Fibroblast of skin of back (primary cell): Measurements from ENCODE around the gene MCM5.
"Not testable (repeated sequence)": the region's sequence is repeated elsewhere in the genome, so short reads cannot be mapped to it uniquely, and the experiment has no call there.

Experiments used
- DNase-seq: peaks from one replicate; pipeline ENCODE4 v3.0.0-alpha.2; 2013

MCM5 gene

DNA sequence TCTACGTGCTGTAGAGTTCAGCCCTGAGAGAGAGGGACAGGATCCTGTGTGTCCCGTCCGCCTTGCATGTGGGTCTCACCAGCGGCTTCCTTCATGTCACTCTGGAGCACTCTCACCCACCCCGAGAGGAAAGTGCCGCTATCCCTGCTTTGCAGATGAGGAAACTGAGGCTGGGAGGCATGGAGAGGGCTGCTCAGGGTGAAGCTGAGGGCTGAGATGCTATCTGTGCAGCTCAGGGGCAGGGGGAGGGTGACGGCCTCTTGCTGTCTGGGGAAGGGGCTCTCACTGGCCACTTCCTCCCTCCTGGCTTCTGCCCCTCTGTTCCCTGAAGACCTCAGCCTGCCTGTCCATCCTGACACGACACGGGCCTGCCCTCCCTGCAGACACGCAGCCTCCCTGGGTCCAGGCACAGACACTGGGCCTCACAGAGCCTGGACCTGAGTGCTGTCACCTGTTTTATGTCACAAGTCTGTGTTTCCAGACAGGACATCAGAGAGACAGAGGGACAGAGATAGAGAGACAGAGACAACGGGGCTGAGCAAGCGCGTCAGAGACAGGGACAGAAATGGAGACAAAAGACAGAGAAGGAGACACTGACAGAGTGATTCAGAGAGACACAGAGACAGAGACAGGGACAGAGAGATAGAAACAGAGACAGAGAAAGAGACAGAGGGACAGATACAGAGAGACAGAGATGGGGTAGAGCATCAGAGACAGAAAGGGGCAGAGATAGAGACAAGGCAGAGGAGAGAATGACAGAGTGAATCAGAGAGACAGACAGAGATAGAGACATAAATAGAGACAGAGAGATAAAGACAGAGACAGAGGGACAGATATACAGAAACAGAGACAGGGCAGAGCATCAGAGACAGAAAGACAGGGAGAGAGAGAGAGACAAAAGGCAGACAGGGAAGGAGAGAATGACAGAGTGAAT lies 53.1 kb downstream of the MCM5 start:
- DNase-seq: no peak

DNA sequence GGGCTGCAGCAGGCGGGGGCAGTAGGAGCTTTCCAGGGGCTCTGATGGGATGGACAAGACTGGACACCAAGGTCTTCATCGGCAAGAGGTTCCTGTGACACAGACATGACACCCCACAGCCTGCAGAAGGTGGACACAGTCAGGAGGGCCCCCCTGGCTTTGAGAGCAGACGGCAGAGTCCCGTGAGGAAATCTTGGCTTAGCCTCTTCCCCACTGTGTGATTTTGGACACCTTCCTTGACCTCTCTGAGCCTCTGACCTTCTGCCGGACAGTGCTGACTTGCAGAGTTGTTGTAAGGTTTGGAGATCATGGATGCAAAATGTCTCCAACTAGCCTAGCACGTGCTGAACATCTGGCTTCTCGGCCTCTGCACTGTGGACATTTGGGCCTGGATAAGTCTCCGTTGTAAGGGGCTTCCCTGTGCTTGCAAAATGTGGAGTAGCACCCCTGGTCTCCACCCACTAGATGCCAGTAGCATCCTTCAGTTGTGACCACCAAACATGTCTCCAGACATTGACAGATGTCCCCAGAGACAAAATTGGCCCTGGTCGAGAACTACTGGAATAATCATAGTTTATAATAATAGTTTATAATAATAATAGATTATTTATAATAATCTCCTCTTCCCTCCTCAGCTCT lies 54.6 kb downstream of the MCM5 start:
- no peak for DNase-seq

DNA sequence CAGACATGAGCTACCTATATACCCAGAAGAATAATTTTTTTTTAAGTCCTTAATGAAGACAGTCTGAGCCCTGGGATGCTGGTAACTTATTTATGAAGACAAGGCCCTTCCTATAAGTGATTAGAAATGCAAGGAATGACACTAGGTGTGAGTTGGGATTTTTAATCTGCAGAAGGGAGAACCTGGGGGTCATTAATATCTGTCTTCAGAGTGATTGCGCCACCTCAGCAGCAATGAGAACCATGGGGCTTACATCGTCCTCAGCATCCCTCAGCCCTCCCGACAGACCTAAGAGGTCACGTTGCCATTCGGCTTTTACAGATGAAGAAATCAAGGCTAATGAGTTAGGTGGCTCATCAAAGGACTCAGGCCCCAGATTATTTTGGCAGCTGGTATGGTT lies 55.6 kb downstream of the MCM5 start:
- DNase-seq: no peak

DNA sequence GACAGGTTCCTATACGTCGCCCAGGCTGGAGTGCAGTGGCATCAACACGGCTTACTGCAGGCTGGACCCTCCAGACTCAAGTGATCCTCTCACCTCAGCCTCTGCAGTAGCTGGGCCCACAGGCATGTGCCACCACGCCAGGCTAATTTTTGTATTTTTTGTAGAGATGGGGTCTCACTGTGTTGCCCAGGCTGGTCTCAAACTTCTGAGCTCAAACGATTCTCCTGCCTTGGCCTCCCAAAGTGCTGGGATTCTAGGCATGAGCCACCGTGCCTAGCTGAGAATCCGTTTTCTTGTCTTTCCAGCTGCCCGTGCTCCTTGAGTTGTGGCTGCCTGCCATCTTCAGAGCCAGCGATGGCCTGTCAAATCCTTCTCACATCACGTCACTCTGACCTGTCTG lies 56.8 kb downstream of the MCM5 start:
- no peak for DNase-seq

DNA sequence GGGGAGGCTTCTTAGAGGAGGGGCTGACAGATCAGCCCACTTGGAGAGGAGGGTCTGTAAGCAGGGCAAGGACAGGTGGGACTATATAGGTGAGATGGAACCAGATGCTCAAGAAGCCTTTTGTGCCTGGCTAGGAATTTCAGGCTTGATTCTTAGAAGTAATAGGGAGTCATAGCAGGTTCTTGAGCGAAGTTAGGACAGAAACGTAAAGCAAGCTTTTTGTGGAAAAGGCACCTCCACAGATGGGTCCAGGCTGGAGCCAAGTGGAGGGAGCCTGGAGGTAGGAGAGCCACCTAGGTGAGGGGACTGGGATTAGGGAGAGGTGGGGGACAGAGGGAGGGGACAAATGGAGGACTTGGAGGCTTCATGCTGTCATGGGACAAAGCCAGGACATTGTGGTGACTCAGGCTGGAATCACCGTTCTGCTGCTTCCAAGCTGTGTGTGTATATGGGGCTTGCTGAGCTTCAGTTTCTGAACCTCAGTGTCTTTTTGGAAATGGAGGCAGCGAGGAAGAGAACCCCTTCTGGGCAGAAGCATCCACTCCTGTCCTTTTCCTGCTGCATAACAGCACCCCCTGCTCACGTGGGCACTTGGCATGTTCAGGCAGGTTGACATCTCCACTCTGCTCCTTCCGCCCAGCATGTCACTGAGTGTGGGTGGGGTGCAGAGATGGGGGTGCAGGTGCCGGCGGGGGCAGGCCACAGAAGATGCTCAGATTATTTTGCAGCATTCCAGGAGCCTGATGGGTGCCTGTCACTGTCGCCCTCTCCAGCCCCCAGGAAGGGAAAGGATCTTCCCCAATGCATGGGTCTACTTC lies 58.0 kb downstream of the MCM5 start:
- DNase-seq: no peak

DNA sequence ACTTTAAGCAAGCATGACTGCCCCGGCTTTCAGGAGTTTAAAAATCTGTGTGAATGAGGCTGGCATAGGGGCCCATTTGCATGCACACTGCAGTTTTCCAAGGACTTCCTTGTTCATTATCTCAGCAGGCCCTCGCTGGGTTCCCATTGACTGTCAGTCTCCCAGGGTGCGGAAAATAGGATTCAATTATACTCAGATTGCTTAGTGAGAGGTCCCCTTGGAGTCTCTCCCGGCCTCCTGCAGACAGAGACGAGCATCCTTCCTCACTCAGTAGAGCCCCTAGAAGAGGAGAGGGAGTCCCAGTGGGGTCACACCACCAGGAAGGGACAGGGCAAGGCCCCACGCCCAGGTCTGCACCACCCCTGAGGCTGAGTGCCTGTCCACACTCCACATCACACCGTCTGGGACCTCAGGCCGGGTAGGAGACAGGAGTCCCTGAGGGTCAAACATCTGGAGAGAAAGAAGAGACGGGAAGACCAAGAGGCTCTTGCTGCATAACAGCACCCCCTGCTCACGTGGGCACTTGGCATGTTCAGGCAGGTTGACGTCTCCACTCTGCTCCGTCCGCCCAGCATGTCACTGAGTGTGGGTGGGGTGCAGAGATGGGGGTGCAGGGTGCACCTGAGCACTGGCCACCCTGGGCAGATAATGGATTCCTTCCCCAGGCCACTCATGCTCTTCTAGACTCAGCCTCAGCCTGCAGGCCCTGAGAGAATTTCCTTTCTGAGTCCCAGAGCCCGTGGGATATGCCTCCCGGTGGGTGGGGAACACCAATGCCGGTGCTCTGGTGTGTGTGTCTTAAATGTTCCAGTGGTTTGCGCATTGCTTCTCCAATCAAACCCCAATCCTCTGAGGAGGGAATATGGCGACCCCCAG lies 58.8 kb downstream of the MCM5 start:
- DNase-seq: no peak

DNA sequence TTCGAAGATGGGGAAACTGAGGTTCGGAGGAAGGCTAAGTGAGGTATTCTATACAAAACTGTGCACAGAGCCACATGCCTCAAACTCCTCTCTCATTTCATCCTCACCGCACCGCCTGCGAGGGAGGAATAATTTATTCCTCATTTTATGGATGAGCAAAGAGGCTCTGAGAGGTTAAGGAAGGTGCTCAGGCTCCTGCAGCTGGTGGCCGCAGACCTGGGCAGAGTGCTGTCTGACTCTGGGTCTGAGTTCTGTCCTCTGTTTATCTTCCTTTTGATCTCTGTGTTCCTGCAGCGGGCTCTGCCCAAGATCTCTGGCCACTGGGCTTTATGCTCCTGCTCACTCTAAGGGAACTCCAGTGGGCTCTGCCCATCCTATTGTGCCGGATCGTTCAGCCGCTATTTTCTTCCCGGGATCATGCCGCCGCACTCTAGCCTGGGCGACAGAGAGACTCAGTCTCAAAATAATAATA lies 59.5 kb downstream of the MCM5 start:
- no peak for DNase-seq

DNA sequence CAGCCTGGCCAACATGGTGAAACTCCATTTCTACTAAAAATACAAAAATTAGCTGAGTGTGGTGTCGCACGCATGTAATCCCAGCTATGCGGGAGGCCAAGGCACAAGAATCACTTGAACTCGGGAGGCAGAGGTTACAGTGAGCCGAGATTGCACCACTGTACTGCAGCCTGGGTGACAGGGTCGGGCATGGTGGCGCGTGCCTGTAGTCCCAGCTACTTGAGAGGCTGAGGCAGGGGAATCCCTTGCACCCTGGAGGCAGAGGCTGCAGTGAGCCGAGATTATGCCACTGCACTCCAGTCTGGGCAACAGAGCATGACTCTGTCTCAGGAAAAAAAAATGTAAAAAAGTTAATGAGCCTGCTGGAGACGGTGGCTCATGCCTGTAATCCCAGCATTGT lies 60.0 kb downstream of the MCM5 start:
- not testable (repeated sequence) for DNase-seq

DNA sequence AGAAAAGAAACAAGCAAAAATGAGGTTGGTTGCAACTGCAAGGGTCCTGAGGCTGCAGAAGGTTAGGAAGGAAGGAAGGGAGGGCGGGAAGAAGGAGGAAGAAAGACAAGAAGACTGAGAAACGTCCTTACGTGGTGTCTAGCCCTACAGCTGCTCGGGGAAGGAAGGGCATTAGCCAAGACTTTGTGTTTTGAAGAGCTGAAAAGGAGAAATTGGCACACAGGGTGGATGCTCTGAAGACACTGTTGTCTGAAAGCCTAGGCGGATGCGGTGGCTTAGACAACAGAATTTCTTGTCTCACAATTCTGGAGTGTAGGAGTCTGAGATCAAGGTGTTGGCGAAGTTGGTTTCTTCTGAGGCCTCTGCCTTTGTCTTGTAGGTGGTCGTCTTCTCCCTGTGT lies 60.7 kb downstream of the MCM5 start:
- DNase-seq: no peak

DNA sequence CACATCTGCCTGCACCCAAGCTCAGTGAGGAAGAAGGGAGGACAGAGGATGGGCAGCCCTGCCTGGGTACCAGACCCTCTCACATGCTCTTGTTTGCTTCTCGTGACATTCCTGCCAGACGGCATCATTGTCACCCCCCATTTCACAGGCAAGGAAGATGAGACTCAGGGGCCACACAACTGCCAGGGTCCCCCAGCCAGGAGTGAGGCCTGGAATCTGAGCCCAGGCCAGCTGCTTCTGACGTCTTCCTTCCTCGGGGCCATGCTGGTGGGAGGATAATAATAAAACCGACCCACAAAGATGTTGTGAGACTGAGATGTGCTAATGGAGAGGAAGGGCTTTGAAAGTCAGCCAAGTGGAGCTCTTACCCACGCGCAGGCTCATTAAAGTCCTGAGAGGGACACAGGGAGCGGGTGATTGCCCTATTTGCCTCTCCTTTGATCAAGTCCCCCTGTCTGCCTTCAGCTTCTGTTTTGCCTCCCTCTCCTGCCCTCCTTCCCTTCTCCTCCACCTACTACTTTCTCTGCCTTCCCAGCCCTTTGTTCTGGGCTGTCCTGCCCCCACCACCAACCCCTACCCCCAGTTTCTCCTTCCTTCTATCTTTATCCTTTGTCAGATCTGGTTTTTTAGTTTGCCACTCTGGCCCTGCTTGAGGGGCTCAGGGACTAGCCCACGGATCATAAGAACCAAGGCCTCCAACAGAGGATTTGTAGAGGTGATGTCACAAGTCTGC lies 62.7 kb downstream of the MCM5 start:
- no peak for DNase-seq

DNA sequence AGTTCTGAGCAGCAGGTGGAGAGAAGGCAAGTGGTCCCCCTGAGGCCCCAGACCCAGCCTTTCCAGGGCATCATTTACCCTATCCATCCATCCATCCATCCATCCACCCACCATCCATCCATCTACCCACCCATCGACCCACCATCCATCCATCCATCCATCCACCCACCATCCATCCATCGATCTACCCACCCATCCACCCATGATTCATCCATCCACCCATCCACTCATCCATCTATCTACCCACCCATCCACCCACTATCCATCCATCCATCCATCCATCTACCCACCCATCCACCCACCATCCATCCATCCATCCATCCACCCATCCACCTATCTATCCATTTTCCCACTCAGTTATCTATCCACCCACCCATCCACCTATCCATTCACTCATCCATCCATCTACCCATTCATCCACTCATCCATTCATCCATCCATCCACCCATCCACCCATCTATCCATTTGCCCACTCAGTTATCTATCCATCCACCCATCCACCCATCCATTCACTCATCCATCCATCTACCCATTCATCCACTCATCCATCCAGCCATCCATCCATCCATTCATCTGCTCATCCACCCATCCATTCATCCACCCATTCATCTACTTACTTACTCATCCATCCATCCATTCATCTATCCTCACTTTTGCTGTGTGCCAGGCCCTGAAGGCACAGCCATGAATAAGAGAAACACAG lies 63.4 kb downstream of the MCM5 start:
- no peak for DNase-seq

DNA sequence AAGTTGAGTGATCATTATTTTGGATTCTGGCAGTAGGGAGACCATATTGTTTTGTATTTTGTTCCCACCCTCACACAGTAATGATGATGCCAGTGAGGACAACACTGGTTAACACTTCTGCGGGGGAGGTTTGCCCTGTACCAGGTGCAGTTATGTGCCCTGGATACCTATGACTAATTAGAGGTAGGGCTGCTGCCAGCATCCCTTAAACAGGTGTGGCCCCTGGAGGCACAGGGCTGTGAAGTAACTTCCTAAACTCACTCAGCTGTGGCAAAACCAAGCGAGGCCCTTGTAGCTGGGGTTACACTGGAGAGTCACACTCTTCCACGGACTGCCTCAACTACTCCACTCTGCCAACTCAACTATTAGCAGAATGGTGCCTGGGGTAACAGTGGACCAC lies 64.5 kb downstream of the MCM5 start:
- DNase-seq: no peak

DNA sequence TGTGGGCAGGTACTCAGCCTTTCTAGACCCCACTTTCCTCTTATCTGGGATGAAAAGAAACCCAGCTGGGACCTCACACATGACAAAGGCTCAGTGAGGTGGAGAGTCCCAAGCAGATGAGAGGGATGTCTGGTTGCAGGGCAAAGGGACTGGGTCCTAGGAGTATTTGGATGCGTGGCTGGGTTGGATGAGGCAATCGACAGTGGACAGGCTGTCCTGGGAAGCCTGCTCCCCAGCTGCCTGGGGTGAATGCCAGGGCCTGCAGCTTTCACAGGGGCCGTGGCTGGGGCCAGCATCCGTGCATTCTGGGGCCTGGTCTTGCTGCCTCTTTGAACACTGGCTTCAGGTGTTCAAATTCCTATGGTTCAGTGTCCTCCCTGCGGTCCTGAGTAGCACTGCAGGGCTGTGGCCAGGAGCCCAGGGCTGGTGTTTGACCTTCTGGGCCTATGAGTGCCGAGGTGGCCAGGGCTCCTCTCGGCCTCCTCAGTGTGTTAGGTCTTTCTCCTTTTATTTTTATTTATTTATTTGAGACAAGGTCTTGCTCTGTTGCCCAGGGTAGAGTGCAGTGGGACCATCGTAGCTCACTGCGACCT lies 65.3 kb downstream of the MCM5 start:
- no peak for DNase-seq

DNA sequence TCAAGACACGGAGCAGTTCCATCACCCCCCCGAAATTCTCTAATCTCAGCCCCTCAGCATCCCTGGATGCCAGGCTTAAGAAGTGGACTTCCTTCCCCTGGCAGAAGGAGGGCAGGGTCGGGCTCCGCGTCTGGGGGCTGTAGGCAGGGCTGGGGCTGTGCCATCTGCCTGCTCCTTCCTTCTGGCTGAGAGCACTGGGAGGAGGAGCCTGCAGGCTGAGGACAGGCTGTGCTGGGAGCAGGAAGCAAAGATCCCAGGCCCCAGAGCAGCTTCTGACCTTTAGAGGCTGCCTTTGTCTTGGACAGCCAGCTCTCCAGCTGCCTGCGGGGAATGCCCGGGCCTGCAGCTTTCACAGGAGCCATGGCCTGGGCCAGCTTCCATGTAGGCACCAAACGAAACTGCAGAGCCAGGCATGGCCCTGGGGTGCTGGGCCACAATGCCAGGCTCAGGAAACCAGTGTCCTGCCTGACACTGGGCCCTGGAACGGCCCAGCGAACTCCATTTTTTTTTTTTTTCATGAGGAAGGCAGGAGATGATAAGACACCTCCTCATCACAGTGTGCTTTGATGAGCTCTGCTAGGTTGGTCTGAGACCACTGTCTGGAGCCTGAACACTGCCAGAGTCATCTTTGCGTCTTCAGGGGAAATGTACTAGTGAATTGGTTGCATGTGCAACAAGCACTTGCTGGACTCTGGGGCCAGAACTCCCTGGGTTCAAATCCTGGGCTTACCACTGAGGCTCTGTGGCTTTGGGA lies 67.9 kb downstream of the MCM5 start:
- DNase-seq: no peak

DNA sequence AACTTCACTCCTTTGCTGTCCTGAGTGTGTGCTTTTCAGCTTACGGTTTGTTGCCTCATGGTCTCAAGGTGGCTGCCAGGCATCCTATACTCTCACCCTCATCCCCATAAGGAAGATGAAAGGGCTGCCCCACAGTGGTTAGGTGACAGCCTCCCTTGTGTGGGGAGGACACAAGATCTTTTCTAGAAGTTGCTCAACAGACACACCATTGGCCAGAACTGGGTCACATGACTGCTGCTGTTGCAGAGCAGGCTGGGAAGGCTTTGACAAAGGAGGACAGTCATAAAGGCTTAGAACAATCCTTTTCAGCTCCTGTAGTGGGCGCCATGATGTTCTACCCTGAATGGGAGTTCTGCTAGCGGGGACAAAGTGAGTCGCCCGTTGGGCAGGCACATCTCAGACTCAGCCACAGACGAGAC lies 71.0 kb downstream of the MCM5 start:
- DNase-seq: peak; percentile 44

DNA sequence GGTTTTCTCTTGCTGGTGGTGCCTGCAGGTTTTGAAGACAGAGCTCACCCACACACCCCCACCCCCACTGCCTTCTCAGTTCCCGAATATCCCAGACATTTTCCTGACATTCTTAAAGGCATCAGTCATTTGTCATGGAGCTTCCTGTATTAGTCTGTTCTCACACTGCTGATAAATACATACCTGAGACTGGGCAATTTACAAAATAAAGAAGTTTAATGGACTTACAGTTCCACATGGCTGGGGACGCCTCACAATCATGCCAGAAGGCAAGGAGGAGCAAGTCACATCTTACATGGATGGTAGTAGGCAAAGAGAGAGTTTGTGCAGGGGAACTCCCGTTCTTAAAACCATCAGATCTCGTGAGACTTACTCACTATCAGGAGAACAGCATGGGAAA lies 71.6 kb downstream of the MCM5 start:
- DNase-seq: peak; percentile 65

DNA sequence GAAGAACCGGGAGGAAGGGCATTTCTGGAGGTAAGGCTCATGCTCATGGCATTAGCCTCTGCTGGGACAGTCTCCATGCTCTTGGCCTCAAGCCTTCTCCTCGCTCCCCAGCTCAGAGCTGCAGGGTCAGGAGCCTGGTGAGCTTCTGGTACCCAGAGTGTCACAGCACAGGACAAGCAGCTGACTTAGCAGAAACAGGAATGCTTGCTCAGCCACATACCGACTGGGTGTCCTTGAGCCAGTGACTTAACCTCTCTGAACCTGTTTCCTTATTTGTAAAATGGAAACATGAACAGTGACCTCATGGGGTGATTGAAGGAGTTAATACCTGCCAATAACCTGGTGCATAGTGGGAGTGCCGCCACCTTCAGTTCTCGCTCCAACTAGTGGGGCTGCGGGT lies 72.5 kb downstream of the MCM5 start:
- DNase-seq: no peak

DNA sequence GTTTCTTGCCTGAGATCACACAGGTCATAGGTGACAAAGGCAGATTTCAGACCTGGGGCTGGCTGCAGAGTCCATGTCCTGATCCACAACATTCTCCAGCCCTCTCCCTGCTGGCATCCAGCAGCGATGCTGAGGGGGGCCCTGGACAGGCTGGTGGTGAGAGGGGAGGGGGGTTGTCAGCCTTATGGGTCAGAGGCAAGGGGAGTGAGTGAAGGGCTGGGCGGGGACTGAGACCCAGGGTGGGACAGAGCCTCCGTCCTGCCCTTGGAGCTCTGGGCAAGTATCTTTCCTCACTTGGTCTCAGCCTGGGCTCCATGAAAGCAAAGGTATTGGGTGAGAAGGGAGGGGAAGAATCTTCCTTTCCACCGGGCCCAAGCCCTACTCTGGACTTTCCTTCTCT lies 74.0 kb downstream of the MCM5 start:
- no peak for DNase-seq
